SH-SY5Y (cell line): Measurements from ENCODE around the gene RAB6B.

Source experiments
- GATA2 ChIP-seq: IDR thresholded peaks from 2 replicates; pipeline ENCODE4 v1.6.1; 2011; ENCODE audit warnings: mild to moderate bottlenecking, low read depth, low read length
- GATA3 ChIP-seq: IDR thresholded peaks from 2 replicates; pipeline ENCODE4 v1.6.1; 2011; ENCODE audit warnings: low read depth, mild to moderate bottlenecking, low read length, moderate library complexity

- TF ChIP-seq GATA2 = no peak
- TF ChIP-seq GATA3 = no peak
These were observed 36.1 kb downstream of the RAB6B start for GRCh38 chr3:133859381-133860234.
